ENCODE measurements around the gene RABGAP1L. TPM values are rescaled to one million over a fixed set of nuclear protein-coding genes. Genes with fewer than 3 reads are reported as not detected.

Gene RABGAP1L
- total and polyA plus RNA-seq, 10 donors: 30.3 to 125 (median 77.7) TPM

- intact Hi-C loops (cut with DNase I; ENCODE audit: low total_unique reads): no loop called here
- Histone ChIP-seq H3K9me3 (peaks cover 0 to 8% (median 4%) of the 10 kb centered on the region in 8 donors), H3K27ac (no peak overlapping the region), H3K36me3 (peaks cover 0 to 1% (median 0%) of the 10 kb centered on the region in 6 donors), H3K4me3 (peak overlapping the region in 1 of 8 donors; percentile 17), H3K27me3 (replicated peaks in 1 of 7) (no peaks in the 10 kb centered on the region), H3K4me1 (peaks cover 0 to 30% (median 16%) of the 10 kb centered on the region in 6 donors)
- WGBS, 5 donors: 38 to 57% (median 53%) methylated on average over 5 of the region's 5 CpGs
- no peak for DNase-seq
- TF ChIP-seq, protein P1, sequence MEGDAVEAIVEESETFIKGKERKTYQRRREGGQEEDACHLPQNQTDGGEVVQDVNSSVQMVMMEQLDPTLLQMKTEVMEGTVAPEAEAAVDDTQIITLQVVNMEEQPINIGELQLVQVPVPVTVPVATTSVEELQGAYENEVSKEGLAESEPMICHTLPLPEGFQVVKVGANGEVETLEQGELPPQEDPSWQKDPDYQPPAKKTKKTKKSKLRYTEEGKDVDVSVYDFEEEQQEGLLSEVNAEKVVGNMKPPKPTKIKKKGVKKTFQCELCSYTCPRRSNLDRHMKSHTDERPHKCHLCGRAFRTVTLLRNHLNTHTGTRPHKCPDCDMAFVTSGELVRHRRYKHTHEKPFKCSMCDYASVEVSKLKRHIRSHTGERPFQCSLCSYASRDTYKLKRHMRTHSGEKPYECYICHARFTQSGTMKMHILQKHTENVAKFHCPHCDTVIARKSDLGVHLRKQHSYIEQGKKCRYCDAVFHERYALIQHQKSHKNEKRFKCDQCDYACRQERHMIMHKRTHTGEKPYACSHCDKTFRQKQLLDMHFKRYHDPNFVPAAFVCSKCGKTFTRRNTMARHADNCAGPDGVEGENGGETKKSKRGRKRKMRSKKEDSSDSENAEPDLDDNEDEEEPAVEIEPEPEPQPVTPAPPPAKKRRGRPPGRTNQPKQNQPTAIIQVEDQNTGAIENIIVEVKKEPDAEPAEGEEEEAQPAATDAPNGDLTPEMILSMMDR (IDR thresholded peaks at IDR 0.05 in 8 of 11, conservative IDR thresholded peaks at IDR 0.05 in 3 of 11): no peak
- no peak for TF ChIP-seq POLR2A (IDR thresholded peaks at IDR 0.05)
- TF ChIP-seq POLR2AphosphoS5 (IDR thresholded peaks at IDR 0.05): no peak
These were observed 47.0 kb downstream of the RABGAP1L start for GRCh38 chr1:174206148-174206836.

GRCh38 chr1:174209347-174210187 lies 50.2 kb downstream of the RABGAP1L start:
- H3K27me3 ChIP-seq (replicated peaks in 1 of 7): no peaks in the 10 kb centered on the region
- peaks cover 0 to 7% (median 0%) of the 10 kb centered on the region in 8 donors for H3K9me3 ChIP-seq
- peaks cover 0 to 26% (median 16%) of the 10 kb centered on the region in 6 donors for H3K4me1 ChIP-seq
- H3K4me3 ChIP-seq: no peak overlapping the region
- TF ChIP-seq POLR2AphosphoS5 (IDR thresholded peaks at IDR 0.05) (no peak), POLR2A (IDR thresholded peaks at IDR 0.05) (no peak)
- TF ChIP-seq, protein P1 (IDR thresholded peaks at IDR 0.05 in 8 of 11, conservative IDR thresholded peaks at IDR 0.05 in 3 of 11): no peak
- DNase-seq: no peak
- intact Hi-C loops (cut with DNase I; ENCODE audit: low total_unique reads): no loop called here
- no peak overlapping the region for H3K27ac ChIP-seq
- WGBS, 5 donors: 86 to 96% (median 93%) methylated on average over 5 of the region's 5 CpGs
- H3K36me3 ChIP-seq: no peaks in the 10 kb centered on the region

- H3K27ac ChIP-seq: no peak overlapping the region
- H3K4me3 ChIP-seq: no peak overlapping the region
- intact Hi-C loops (cut with DNase I; ENCODE audit: low total_unique reads): no loop called here
- DNase-seq: no peak
- peaks cover 0 to 7% (median 0%) of the 10 kb centered on the region in 8 donors for H3K9me3 ChIP-seq
- H3K36me3 ChIP-seq: no peaks in the 10 kb centered on the region
- no peaks in the 10 kb centered on the region for H3K27me3 ChIP-seq (replicated peaks in 1 of 7)
- H3K4me1 ChIP-seq: peaks cover 0 to 7% (median 5%) of the 10 kb centered on the region in 6 donors
- TF ChIP-seq POLR2AphosphoS5 (IDR thresholded peaks at IDR 0.05): no peak
- TF ChIP-seq, protein P1 (IDR thresholded peaks at IDR 0.05 in 8 of 11, conservative IDR thresholded peaks at IDR 0.05 in 3 of 11): no peak
- TF ChIP-seq POLR2A (IDR thresholded peaks at IDR 0.05): no peak
These were observed 52.2 kb downstream of the RABGAP1L start for GRCh38 chr1:174211486-174211885.

GRCh38 chr1:174215766-174216165 lies 56.4 kb downstream of the RABGAP1L start:
- 91 to 100% (median 96%) methylated on average over 2 of the region's 2 CpGs for WGBS, 5 donors
- H3K27me3 ChIP-seq (replicated peaks in 1 of 7): no peaks in the 10 kb centered on the region

More at GRCh38 chr1:174215766-174216165, 56.4 kb downstream of the RABGAP1L start:
- DNase-seq: no peak
- no peak for TF ChIP-seq POLR2AphosphoS5 (IDR thresholded peaks at IDR 0.05)
- no peak for TF ChIP-seq POLR2A (IDR thresholded peaks at IDR 0.05)
- TF ChIP-seq, protein P1 (IDR thresholded peaks at IDR 0.05 in 8 of 11, conservative IDR thresholded peaks at IDR 0.05 in 3 of 11): no peak
- Histone ChIP-seq H3K4me3 (no peak overlapping the region), H3K36me3 (peaks cover 0 to 6% (median 0%) of the 10 kb centered on the region in 6 donors), H3K27ac (no peak overlapping the region), H3K9me3 (peaks cover 0 to 7% (median 0%) of the 10 kb centered on the region in 8 donors), H3K4me1 (peaks cover 0 to 40% (median 6%) of the 10 kb centered on the region in 6 donors)
- intact Hi-C loops (cut with DNase I; ENCODE audit: low total_unique reads): loop anchor here (5.0 kb wide), 1 partner anchor 793 kb away; no protein-coding TSS in a partner anchor

Measured in spleen (tissue), 11 donors.